HEK293 (cell line): ENCODE data around the gene ARHGDIA.

ENCODE experiments used
- ATF2 ChIP-seq: fragments of 450-650 bp; formaldehyde crosslinking; IDR thresholded peaks from 2 replicates; pipeline ENCODE4 v1.5.1; 2016; ENCODE audit warnings: missing biosample characterization, missing genetic modification characterization, low read depth
- HIC1 ChIP-seq: fragments of 450-650 bp; formaldehyde crosslinking; IDR thresholded peaks from 2 replicates; pipeline ENCODE4 v1.5.1; 2016; ENCODE audit warnings: missing biosample characterization, missing genetic modification characterization
- KLF16 ChIP-seq: fragments of 450-650 bp; formaldehyde crosslinking; IDR thresholded peaks from 2 replicates; pipeline ENCODE4 v1.5.1; 2017; ENCODE audit warnings: missing biosample characterization, missing genetic modification characterization
- KLF17 ChIP-seq: fragments of 450-650 bp; formaldehyde crosslinking; IDR thresholded peaks from 2 replicates; pipeline ENCODE4 v1.5.1; 2016; ENCODE audit warnings: missing biosample characterization, missing genetic modification characterization
- OSR2 ChIP-seq: fragments of 450-650 bp; formaldehyde crosslinking; IDR thresholded peaks from 2 replicates; pipeline ENCODE4 v1.5.1; 2016; ENCODE audit warnings: missing biosample characterization, missing genetic modification characterization
- PBX3 ChIP-seq: sonication (generic); formaldehyde crosslinking; IDR thresholded peaks from 2 replicates; pipeline ENCODE4 v1.8.1; 2022; ENCODE audit warnings: mild to moderate bottlenecking, moderate library complexity, missing genetic modification reagents
- PRDM1 ChIP-seq: fragments of 450-650 bp; formaldehyde crosslinking; IDR thresholded peaks from 2 replicates; pipeline ENCODE4; 2016; ENCODE audit warnings: missing biosample characterization, missing genetic modification characterization
- RBAK ChIP-seq: fragments of 450-650 bp; formaldehyde crosslinking; IDR thresholded peaks from 2 replicates; pipeline ENCODE4 v1.5.1; 2016; ENCODE audit warnings: missing biosample characterization, missing genetic modification characterization
- SP2 ChIP-seq: fragments of 450-650 bp; formaldehyde crosslinking; IDR thresholded peaks from 2 replicates; pipeline ENCODE4 v1.5.1; 2016; ENCODE audit warnings: missing biosample characterization, missing genetic modification characterization
- YY2 ChIP-seq: fragments of 450-650 bp; formaldehyde crosslinking; IDR thresholded peaks from 2 replicates; pipeline ENCODE4 v1.5.1; 2016; ENCODE audit warnings: missing biosample characterization, missing genetic modification characterization
- ZBTB17 ChIP-seq: fragments of 450-650 bp; formaldehyde crosslinking; IDR thresholded peaks from 2 replicates; pipeline ENCODE4 v1.5.1; 2016; ENCODE audit warnings: missing biosample characterization, missing genetic modification characterization
- ZBTB48 ChIP-seq: fragments of 450-650 bp; formaldehyde crosslinking; IDR thresholded peaks from 2 replicates; pipeline ENCODE4 v1.5.1; 2016; ENCODE audit warnings: missing biosample characterization, missing genetic modification characterization
- ZBTB6 ChIP-seq: fragments of 450-650 bp; formaldehyde crosslinking; IDR thresholded peaks from 2 replicates; pipeline ENCODE4 v1.5.1; 2017; ENCODE audit warnings: missing biosample characterization, missing genetic modification characterization
- ZEB2 ChIP-seq: fragments of 450-650 bp; formaldehyde crosslinking; IDR thresholded peaks from 2 replicates; pipeline ENCODE4 v1.5.1; 2016; ENCODE audit warnings: missing biosample characterization, missing genetic modification characterization
- ZFP37 ChIP-seq: fragments of 450-650 bp; formaldehyde crosslinking; IDR thresholded peaks from 2 replicates; pipeline ENCODE4 v1.5.1; 2016; ENCODE audit warnings: missing biosample characterization, missing genetic modification characterization
- ZIC2 ChIP-seq: fragments of 450-650 bp; formaldehyde crosslinking; IDR thresholded peaks from 2 replicates; pipeline ENCODE4 v1.5.1; 2016; ENCODE audit warnings: missing biosample characterization, missing genetic modification characterization
- ZNF18 ChIP-seq: fragments of 450-650 bp; formaldehyde crosslinking; IDR thresholded peaks from 2 replicates; pipeline ENCODE4 v1.5.1; 2016; ENCODE audit warnings: missing biosample characterization, missing genetic modification characterization
- ZNF184 ChIP-seq: fragments of 450-650 bp; IDR thresholded peaks from 2 replicates; pipeline ENCODE4 v1.5.1; 2018; ENCODE audit warnings: missing biosample characterization, mild to moderate bottlenecking, missing genetic modification characterization
- ZNF362 ChIP-seq: fragments of 450-650 bp; formaldehyde crosslinking; IDR thresholded peaks from 2 replicates; pipeline ENCODE4 v1.5.1; 2016; ENCODE audit warnings: missing biosample characterization, missing genetic modification characterization
- ZNF449 ChIP-seq: fragments of 450-650 bp; formaldehyde crosslinking; IDR thresholded peaks from 2 replicates; pipeline ENCODE4 v1.5.1; 2017; ENCODE audit warnings: missing biosample characterization, mild to moderate bottlenecking, missing genetic modification characterization, moderate library complexity
- ZNF571 ChIP-seq: fragments of 450-650 bp; formaldehyde crosslinking; IDR thresholded peaks from 2 replicates; pipeline ENCODE4 v1.5.0; 2017; ENCODE audit warnings: missing biosample characterization, missing genetic modification characterization
- ZNF600 ChIP-seq: fragments of 450-650 bp; formaldehyde crosslinking; IDR thresholded peaks from 2 replicates; pipeline ENCODE4 v1.5.1; 2016; ENCODE audit warnings: missing biosample characterization, missing genetic modification characterization
- ZNF645 ChIP-seq: fragments of 450-650 bp; formaldehyde crosslinking; IDR thresholded peaks from 2 replicates; pipeline ENCODE4; 2016; ENCODE audit warnings: missing biosample characterization, missing genetic modification characterization
- ZNF670 ChIP-seq: fragments of 450-650 bp; formaldehyde crosslinking; IDR thresholded peaks from 2 replicates; pipeline ENCODE4 v1.5.1; 2016; ENCODE audit warnings: missing biosample characterization, missing genetic modification characterization, low read depth
- ZNF76 ChIP-seq: fragments of 450-650 bp; formaldehyde crosslinking; IDR thresholded peaks from 2 replicates; pipeline ENCODE4; 2016; ENCODE audit warnings: low read depth, missing biosample characterization, missing genetic modification characterization, borderline replicate concordance
- ZNF792 ChIP-seq: fragments of 450-650 bp; formaldehyde crosslinking; IDR thresholded peaks from 2 replicates; pipeline ENCODE4 v1.5.1; 2016; ENCODE audit warnings: missing biosample characterization, missing genetic modification characterization

ARHGDIA gene

GRCh38 chr17:81916234-81917001, 45.3 kb upstream of the ARHGDIA start (continued):
- TF ChIP-seq ZBTB6 (tag by site-specific recombination) = no peak
- TF ChIP-seq SP2 (tag by site-specific recombination) = peak; percentile 25; the same call in 1 of the 2 replicates
- no peak for TF ChIP-seq ZBTB17 (tag by site-specific recombination)
- TF ChIP-seq ZNF362 (tag by site-specific recombination) = peak; percentile 72; the same call in 1 of the 2 replicates
- TF ChIP-seq PBX3 = no peak
- no peak for TF ChIP-seq ZNF670 (tag by site-specific recombination)
- TF ChIP-seq HIC1 (tag by site-specific recombination) = no peak; the same call in 1 of the 2 replicates
- no peak for TF ChIP-seq ZNF571 (tag by site-specific recombination)
- no peak for TF ChIP-seq PRDM1 (tag by site-specific recombination)
- TF ChIP-seq ZNF18 = no peak
- peak; percentile 77 for TF ChIP-seq ZNF600 (tag by site-specific recombination)
- no peak for TF ChIP-seq ZNF184 (tag by site-specific recombination)
- no peak for TF ChIP-seq RBAK (tag by site-specific recombination)
- TF ChIP-seq ZIC2 = peak; percentile 55; the same call in 1 of the 2 replicates
- no peak for TF ChIP-seq OSR2
- TF ChIP-seq YY2 = no peak
- no peak for TF ChIP-seq ZNF449 (tag by site-specific recombination)
- no peak for TF ChIP-seq ZFP37
- TF ChIP-seq ZEB2 (tag by site-specific recombination) = no peak
- no peak for TF ChIP-seq ZBTB48 (tag by site-specific recombination)
- no peak for TF ChIP-seq KLF16 (tag by site-specific recombination)
- no peak for TF ChIP-seq ZNF645 (tag by site-specific recombination)
- no peak for TF ChIP-seq ZNF76 (tag by site-specific recombination)
- no peak for TF ChIP-seq ATF2 (tag by site-specific recombination)
- TF ChIP-seq KLF17 (tag by site-specific recombination) = 0 out of 2 replicates have a peak, but pooled peaks have one; percentile 26
- no peak for TF ChIP-seq ZNF792 (tag by site-specific recombination)
